Neural progenitor cell (in vitro differentiated cells): ENCODE results near the gene FREM1.

Experiments used
- CTCF ChIP-seq: fragments of 200-600 bp; sonication (generic); IDR thresholded peaks from 2 replicates; pipeline ENCODE4 v1.5.1; 2017; ENCODE audit warnings: antibody characterized with exemption, mild to moderate bottlenecking
- EZH2phosphoT487 ChIP-seq: fragments of 200-600 bp; sonication (generic); IDR thresholded peaks from 2 replicates; pipeline ENCODE4 v1.6.1; 2017; ENCODE audit warnings: antibody characterized with exemption

- TF ChIP-seq CTCF, result no peak
- no peak for TF ChIP-seq EZH2phosphoT487
These were observed 16.9 kb downstream of the FREM1 start for GRCh38 chr9:14893280-14893679.
